GM19099 (cell line): ENCODE results near the gene CDH20.

Source experiments
- POLR2A ChIP-seq: IDR thresholded peaks from 3 replicates; pipeline ENCODE4 v1.6.1; 2011; ENCODE audit warnings: low read depth; ENCODE audit not compliant: insufficient read length; ENCODE audit errors: extremely low read depth

Gene CDH20

DNA sequence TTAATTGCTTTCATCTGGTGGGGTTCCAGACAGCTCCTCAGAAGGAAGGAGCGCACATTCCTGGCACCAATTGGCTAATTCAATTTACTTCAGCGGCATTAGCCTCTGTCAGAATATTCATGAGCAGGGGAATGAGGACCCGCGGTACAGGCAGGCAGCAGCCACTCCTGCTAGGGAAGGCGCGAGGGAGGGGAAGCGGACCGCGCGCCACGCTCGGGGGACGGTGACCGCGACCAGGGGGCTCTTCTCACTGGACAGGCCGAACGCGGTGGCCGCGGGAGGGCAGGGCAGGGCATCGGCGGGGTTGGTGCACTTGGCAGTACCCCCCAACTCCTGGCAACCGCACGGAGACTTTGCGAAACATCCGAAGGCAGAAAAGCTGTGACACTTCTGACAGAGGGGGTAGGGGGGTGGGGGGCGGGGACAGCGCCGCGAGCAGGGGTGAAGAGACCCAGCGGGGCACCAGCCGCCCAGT lies at the start of gene CDH20:
TSS of gene CDH20 (plus strand) at position 160 of the 475 bp plus-strand sequence.
- no peak for TF ChIP-seq POLR2A

DNA sequence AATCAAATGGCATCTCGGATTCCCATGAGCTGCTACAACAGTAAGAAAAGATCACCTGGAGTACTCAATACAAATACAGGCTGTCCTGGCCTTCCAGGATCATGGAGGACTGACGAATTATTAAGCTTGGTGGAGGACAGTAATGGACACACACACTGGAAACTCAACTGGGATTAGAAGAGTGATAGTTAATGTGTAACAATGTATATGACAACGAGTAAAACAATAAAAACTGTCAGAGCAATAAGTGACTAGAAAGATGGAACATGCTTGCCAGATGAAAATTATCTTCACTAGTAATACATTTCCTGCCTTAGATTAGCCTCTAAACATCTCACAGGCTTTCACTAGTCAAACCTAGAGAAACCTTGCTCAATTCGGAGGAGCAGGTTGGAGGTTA lies 49.2 kb upstream of the CDH20 start:
- no peak for TF ChIP-seq POLR2A

DNA sequence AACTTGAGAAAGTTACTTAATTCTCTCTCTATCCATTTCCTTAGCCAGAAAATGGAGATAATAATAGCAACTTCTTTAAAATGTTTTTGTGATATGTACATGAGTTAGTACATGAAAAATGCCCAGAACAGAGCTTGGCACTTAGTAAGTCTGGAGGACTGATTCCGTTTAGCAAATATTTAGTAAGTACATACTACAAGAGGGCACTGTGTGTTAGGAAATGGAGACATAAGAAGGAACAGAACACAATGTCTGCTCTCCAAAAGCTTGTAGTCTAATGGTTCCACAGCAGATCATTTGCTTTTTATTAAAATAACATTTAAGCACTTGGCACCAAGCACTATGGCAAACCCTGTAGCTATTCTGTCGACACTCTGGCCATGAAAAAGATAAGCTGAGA lies 47.5 kb upstream of the CDH20 start:
- TF ChIP-seq POLR2A = no peak

DNA sequence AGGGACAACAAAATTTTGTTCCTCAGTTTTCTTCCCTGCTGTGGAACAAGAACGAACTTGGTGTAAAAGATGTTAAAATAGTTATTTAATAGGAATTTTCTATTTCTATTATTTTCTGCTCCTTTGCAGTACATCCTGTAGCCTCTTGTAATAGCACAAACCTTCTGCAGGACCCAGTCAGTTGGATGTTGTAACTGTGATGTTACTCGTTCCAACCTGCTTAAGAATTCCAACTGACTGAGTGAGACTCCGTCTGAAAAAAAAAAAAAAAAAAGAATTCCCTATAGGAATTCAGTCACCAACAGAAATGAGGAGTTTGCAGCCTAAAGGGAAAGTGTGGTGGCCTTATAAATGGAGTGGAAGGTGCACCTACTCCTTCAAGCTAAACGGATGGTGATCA lies 46.4 kb upstream of the CDH20 start:
- TF ChIP-seq POLR2A = no peak

DNA sequence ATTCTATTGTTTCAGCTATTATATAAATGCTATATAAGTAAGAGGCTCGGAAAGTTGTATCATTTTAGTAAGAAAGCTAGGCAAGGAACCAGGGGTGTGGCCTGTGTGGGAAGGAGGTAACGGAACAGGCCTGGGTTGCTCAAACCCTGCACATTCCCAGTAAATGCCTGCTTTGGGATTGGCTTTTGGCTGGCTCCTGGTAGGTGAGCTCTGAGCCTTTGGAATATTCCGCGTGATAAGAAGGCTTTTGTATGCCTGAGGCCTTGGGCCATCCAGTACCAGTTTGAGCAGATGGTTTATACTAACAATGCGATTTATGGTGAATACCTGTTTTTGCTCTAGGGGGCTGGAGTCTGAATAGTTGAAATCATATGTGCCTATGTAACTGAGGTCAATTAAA lies 42.6 kb upstream of the CDH20 start:
- no peak for TF ChIP-seq POLR2A

DNA sequence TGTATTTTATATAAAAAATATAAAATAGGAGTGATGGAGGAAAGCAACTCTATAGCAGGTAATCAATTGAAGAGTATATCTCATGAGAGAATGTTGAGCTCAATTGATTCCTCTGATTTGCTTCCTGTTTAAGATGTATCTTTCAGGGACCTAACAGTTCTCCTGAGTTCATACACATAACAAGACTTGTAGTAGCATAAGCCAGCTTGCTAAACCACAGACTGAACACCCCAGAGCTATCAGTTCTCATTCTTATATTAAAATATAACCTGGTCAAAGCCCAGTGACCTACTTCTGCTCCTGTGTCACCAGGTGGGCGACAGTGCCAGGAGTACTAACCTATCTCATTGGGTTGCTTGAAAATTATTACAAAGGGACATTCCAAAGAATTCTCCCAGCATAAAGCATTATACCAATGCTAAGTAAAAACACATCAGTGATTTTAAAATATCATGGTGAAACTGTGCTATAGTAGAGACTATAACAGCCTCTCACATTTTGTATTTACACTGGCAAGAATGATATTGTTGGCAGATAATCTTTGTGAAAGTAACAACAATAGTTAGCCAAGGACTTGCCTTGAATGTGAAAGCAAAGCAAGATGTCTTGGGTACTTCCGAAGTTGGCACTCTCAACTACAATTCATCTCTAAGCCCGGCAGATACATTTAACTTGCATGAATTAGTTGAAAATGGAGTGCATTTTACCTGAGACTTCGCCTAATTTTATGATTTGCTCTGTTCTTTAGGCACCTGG lies 40.8 kb upstream of the CDH20 start:
- TF ChIP-seq POLR2A = no peak

DNA sequence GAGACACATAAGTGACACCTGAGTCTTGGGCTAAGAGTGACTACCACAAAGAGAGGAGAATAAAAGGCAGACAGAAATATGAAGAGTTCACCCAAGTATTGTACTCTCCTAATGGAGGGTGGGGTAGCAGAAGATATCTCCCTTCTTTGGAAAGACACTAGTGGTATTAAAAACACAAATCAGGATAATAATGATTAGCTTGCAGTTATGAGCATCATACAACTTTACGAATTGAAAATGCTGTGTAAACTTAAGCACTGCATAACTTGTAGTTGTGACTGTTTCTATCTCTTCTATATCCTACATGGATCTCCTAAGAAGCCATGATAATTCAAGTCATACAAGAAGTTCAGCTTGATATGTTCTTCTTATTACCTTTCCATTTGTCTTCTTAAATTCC lies 38.1 kb upstream of the CDH20 start:
- no peak for TF ChIP-seq POLR2A

DNA sequence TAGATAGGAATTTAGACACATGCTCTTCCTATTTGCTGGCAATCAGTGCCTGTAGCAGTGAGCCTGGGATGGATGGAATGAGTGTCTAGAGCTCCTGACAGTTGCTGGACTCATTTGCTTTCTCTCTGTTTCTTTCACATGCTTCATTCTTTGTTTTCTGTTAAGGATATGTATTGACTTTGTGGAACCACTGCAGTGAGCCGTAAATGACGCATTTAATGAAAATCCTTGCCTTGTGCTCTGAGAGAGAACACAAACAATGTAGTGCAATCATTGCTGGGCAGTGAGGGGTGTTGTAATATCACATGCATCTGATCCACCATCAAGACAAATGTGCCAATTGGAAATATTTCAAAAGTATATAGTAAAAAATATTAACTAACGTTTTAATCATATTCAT lies 25.2 kb upstream of the CDH20 start:
- no peak for TF ChIP-seq POLR2A

DNA sequence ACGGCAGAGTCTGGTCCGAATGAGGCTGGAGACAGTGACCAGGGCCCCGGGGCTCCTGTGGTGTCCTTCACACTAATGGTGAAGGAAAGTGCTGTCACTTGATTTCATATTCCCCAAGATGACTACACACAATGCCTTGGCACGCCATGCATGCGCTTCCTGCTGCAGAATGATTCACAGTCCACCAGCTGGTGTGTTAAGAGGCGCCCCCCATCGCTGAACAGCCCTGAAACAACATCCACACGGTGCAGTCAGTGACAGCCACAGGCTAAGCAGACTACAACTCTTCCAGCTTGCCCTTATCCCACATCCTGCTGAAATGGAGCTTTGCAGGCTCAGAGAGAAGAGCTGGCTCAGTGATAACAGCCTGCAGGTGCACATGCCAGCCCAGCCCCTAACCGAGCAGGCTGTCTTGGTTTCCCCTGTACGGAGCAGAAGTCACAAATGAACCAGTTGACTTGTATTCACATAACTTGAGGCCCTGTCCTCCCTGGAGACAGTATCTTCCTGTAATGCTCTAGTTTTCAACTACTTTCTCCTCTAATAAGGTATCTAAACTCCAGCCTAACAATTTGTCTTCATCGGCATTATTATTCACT lies 24.3 kb upstream of the CDH20 start:
- no peak for TF ChIP-seq POLR2A

DNA sequence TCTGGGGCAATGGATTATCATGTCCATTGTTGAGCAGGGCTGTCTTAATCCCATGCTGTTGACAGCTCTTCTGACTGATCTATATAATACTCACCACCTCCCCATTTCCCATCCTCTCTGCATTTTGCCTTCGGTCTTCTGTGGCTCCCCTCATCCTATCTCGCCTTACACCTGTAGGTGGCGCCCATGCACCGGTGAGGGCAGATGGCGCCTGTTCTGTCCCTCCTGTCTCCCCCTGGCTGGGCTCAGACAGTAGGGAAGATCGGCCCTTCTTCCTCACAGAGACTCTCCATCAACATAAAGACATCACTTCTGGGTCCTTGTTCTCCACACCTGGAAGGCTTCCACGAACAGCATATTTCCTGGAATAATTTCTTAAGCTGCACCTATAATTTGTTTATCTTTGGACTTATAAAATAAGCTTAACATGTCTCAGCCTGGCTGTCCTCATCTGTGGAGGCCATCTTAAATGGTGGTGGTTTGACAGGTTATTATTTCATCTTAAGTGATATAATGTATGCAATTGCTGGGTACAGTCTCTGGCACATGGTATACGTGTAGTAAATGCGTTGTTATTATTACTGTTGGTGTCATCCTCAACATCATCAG lies 10.9 kb upstream of the CDH20 start:
- TF ChIP-seq POLR2A = no peak

DNA sequence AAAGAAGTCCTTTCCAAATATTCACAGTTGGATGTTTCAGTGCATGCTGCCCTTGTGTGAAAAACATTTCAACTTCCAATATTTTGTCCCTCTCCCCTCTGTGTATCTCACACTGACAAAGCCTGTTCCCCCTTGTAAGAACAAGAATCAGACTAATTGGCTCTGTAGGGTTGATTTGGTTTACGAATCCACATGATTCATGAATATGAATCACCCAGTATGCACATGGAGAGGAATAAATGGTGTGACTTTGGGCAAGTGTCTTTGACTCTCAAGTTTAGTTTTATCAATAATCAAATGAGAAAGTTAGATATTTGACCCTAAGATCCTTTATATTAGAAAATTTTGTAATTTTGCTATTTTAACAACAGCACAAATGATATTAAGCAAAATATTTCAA lies 9.3 kb upstream of the CDH20 start:
- TF ChIP-seq POLR2A = no peak

DNA sequence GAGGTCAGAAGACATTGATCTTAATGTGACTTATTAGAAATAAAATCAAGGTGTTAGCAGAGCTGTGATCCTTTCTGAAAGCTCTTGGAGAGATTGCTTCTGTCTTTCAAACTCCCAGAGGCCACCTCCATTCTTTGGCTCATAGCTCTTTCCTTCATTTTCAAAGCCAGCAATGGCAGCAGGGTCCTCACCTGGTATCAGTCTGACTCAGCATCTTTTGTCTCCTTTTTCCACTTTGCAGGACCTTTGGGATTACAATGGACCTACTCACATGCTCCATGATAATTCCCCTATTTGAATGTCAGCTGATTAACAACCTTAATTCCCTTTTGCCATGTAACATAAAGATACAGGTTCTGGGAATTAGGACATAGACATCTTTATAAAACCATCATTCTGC lies 6.8 kb upstream of the CDH20 start:
- TF ChIP-seq POLR2A = no peak

DNA sequence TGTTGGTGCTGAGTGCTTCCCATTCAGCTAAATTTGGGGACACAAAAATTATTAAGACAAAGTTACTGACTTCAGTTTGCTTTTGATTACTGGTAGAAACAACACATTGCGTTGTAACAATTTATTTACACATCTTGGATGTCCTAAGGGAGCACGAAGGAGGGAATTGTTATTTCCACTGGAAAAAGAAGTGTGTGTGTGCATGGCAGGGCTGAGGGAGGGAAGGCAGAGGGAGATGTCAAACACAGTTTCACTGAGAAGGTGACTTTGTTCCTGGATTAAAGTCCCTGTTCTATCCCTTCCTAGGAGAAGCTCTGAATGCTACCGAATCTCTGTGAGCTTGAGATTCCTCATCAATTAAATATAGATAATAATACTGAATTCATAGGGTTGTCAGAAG lies 3.8 kb upstream of the CDH20 start:
- TF ChIP-seq POLR2A = no peak

DNA sequence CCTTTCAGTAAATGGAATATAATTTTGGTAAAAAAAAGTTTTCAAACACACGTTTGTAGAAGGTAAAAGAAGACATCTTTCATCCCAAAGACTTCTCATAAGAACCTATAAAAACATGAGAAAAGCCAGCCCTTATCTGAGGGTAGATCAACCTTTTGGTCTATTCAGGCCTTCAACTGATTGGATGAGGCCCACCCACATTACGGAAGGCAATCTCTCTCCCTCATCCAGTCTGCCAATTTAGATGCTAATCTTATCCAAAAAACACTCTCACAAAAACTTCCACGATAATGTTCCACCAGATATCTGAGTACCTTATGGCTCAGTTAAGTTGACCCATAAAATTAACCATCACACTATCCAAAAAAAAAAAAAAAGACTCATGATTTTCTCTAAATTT lies 2.2 kb upstream of the CDH20 start:
- TF ChIP-seq POLR2A = no peak

DNA sequence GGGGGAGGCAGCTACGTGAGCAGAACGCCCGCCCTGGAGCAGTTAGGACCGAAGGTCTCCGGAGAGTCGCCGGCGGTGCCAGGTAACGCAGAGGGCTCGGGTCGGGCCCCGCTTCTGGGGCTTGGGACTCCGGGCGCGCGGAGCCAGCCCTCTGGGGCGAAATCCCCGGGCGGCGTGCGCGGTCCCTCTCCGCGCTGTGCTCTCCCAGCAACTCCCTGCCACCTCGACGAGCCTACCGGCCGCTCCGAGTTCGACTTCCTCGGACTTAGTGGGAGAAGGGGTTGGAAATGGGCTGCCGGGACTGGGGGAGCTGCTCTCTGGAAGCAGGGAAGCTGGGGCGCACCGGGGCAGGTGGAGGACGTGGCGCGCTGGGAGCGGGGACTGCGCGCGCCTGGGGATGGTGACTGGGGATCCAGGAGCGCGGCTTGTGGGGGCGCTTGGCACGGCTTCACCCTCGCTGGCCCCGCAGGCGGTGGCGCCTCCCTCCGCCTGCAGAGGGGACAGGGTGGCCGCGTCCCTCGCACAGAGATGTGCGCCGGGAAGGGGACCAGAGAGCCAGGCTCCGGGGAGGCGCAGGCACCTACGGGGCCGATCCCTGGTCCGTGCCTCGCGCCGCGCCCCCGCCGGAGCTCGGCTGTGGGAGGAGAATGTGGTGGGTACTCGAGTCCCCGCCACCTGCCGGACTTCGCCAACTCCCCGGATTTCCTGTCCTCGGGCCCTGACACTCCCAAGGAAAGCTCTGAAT lies 688 bp downstream of the CDH20 start:
- TF ChIP-seq POLR2A = no peak
